ENCODE measurements around the gene MYH9. TPM values are rescaled to one million over a fixed set of nuclear protein-coding genes. Genes with fewer than 3 reads are reported as not detected.

Gene MYH9
- total RNA-seq, 1 experiment from 2014 or later, result 788 TPM

- CTCF ChIA-PET, result no interaction called here
- no peak for ATAC-seq
Observed at GRCh38 chr22:36296690-36297089, 91.1 kb downstream of the MYH9 start.

GRCh38 chr22:36295247-36295646 lies 92.5 kb downstream of the MYH9 start:
- H3K27me3 ChIP-seq (ENCODE audit: control insufficient read depth, insufficient read depth, low read length), result no peaks in the 10 kb centered on the region
- ChIA-PET POLR2A (no interaction called here), CTCF (interaction anchor here (0.7 kb wide), 1 partner anchor 10 kb away, joined by 3 read pairs; no protein-coding TSS in a partner anchor)
- in situ Hi-C loops (cut with HindIII; ENCODE audit: low pct_unique_long_range_greater_than_20kb, low sequenced_read_pairs) (no loop called here), intact Hi-C loops (cut with micrococcal nuclease; ENCODE audit: unreplicated experiment) (no loop called here)
- ATAC-seq, result no peak
- no peaks in the 10 kb centered on the region for H3K9me3 ChIP-seq (ENCODE audit: control insufficient read depth, insufficient read depth, low read depth, low read length)
- DNase-seq (ENCODE audit: low read depth, low spot score), result no peak
- H3K4me1 ChIP-seq (ENCODE audit: control insufficient read depth, insufficient read depth, low read length), result no peaks in the 10 kb centered on the region
- TF ChIP-seq CTCF (IDR thresholded peaks at IDR 0.05) (no peak), POLR2AphosphoS5 (IDR thresholded peaks at IDR 0.05; ENCODE audit: low read depth, low read length) (no peak), REST (IDR thresholded peaks at IDR 0.05; ENCODE audit: insufficient read depth in 1 of 2, low read depth in 2 of 2, low read length in 1 of 2) (no peak)
- no peak overlapping the region for H3K4me3 ChIP-seq (ENCODE audit: low read depth in 2 of 2, low read length in 2 of 2)
- BruUV-seq (replicated peaks), result no TSS peak
- H3K36me3 ChIP-seq (ENCODE audit: control insufficient read depth, insufficient read depth, low read length), result peaks cover 37% of the 10 kb centered on the region
- H3K27ac ChIP-seq (ENCODE audit: low read length), result no peak overlapping the region

More at GRCh38 chr22:36296690-36297089, 91.1 kb downstream of the MYH9 start:
- no TSS peak for BruUV-seq (replicated peaks)
- in situ Hi-C loops (cut with HindIII; ENCODE audit: low pct_unique_long_range_greater_than_20kb, low sequenced_read_pairs), result no loop called here
- intact Hi-C loops (cut with micrococcal nuclease; ENCODE audit: unreplicated experiment), result no loop called here
- no peak for DNase-seq (ENCODE audit: low read depth, low spot score)
- Histone ChIP-seq H3K27ac (ENCODE audit: low read length) (no peak overlapping the region), H3K9me3 (ENCODE audit: control insufficient read depth, insufficient read depth, low read depth, low read length) (no peaks in the 10 kb centered on the region), H3K4me3 (ENCODE audit: low read depth in 2 of 2, low read length in 2 of 2) (no peak overlapping the region), H3K27me3 (ENCODE audit: control insufficient read depth, insufficient read depth, low read length) (no peaks in the 10 kb centered on the region), H3K4me1 (ENCODE audit: control insufficient read depth, insufficient read depth, low read length) (peaks cover 2% of the 10 kb centered on the region; the same call in 1 of the 2 replicates), H3K36me3 (ENCODE audit: control insufficient read depth, insufficient read depth, low read length) (peaks cover 43% of the 10 kb centered on the region)
- POLR2A ChIA-PET, result interaction anchor here (0.7 kb wide), 1 partner anchor 174 kb away, joined by 13 read pairs; no protein-coding TSS in a partner anchor
- TF ChIP-seq REST (IDR thresholded peaks at IDR 0.05; ENCODE audit: insufficient read depth in 1 of 2, low read depth in 2 of 2, low read length in 1 of 2), result no peak

Data from Panc1 (cell line).